Parathyroid adenoma (tissue), 2 donors: Measurements from ENCODE around the gene SULT1C4.

Experiments used
- H2AFZ ChIP-seq: fragments of 300-600 bp; sonication (generic); one replicate; pipeline ENCODE4 v1.7.0; 2017; ENCODE audit warnings: antibody characterized with exemption, mild to moderate bottlenecking
- H3K27ac ChIP-seq: fragments of 300-600 bp; sonication (generic); one replicate; pipeline ENCODE4 v1.7.0; 2017
- H3K27me3 ChIP-seq: fragments of 300-600 bp; sonication (generic); one replicate; pipeline ENCODE4 v1.7.0; 2017; ENCODE audit warnings: low read length; ENCODE audit not compliant: control insufficient read depth, insufficient read depth
- H3K36me3 ChIP-seq: fragments of 300-600 bp; sonication (generic); one replicate; pipeline ENCODE4 v1.7.0; 2017; ENCODE audit warnings: low read length; ENCODE audit not compliant: control insufficient read depth, insufficient read depth
- H3K4me1 ChIP-seq: fragments of 300-600 bp; sonication (generic); one replicate; pipeline ENCODE4 v1.7.0; 2017; ENCODE audit warnings: control low read depth
- H3K4me2 ChIP-seq: fragments of 300-600 bp; sonication (generic); one replicate; pipeline ENCODE4 v1.7.0; 2017; ENCODE audit warnings: low read length
- H3K4me3 ChIP-seq: fragments of 300-600 bp; sonication (generic); one replicate; pipeline ENCODE4 v1.7.0; 2017; ENCODE audit warnings: low read depth, low read length
- H3K79me2 ChIP-seq: fragments of 300-600 bp; sonication (generic); one replicate; pipeline ENCODE4 v1.7.0; 2017; ENCODE audit warnings: control low read depth
- H3K9ac ChIP-seq: fragments of 300-600 bp; sonication (generic); one replicate; pipeline ENCODE4 v1.7.0; 2017; ENCODE audit warnings: mild to moderate bottlenecking
- H3K9me3 ChIP-seq: fragments of 300-600 bp; sonication (generic); one replicate; pipeline ENCODE4 v1.7.0; 2017; ENCODE audit warnings: low read length; ENCODE audit not compliant: control insufficient read depth
- CTCF ChIP-seq: fragments of 300-600 bp; sonication (generic); IDR thresholded peaks from one replicate; pipeline ENCODE4 v1.7.0; 2017; ENCODE audit warnings: antibody characterized with exemption, mild to moderate bottlenecking
- donor health status: primary hyperparathyroidism.

SULT1C4 gene

GRCh38 chr2:108364676-108365297, 13.0 kb upstream of the SULT1C4 start:
- Histone ChIP-seq H3K36me3 (no peaks in the 10 kb centered on the region), H2AFZ (no peak overlapping the region), H3K4me3 (no peak overlapping the region), H3K27me3 (no peaks in the 10 kb centered on the region), H3K4me2 (no peak overlapping the region), H3K79me2 (no peaks in the 10 kb centered on the region), H3K9me3 (no peaks in the 10 kb centered on the region), H3K27ac (no peak overlapping the region), H3K4me1 (no peaks in the 10 kb centered on the region), H3K9ac (no peak overlapping the region)
- TF ChIP-seq CTCF = no peak

- H2AFZ ChIP-seq = no peak overlapping the region
- H3K4me1 ChIP-seq = no peaks in the 10 kb centered on the region
- H3K79me2 ChIP-seq = no peaks in the 10 kb centered on the region
- no peaks in the 10 kb centered on the region for H3K36me3 ChIP-seq
- no peaks in the 10 kb centered on the region for H3K9me3 ChIP-seq
- H3K4me2 ChIP-seq = no peak overlapping the region
- no peak overlapping the region for H3K9ac ChIP-seq
- no peak overlapping the region for H3K27ac ChIP-seq
- TF ChIP-seq CTCF = no peak
- no peaks in the 10 kb centered on the region for H3K27me3 ChIP-seq
- no peak overlapping the region for H3K4me3 ChIP-seq
Measured at GRCh38 chr2:108365656-108366055, 12.1 kb upstream of the SULT1C4 start.

GRCh38 chr2:108367014-108367413, 10.7 kb upstream of the SULT1C4 start:
- no peaks in the 10 kb centered on the region for H3K36me3 ChIP-seq
- no peaks in the 10 kb centered on the region for H3K27me3 ChIP-seq
- no peak overlapping the region for H2AFZ ChIP-seq
- no peak for TF ChIP-seq CTCF
- H3K4me1 ChIP-seq = no peaks in the 10 kb centered on the region
- H3K9me3 ChIP-seq = no peaks in the 10 kb centered on the region
- H3K4me3 ChIP-seq = no peak overlapping the region
- no peak overlapping the region for H3K4me2 ChIP-seq
- H3K79me2 ChIP-seq = no peaks in the 10 kb centered on the region
- no peak overlapping the region for H3K9ac ChIP-seq
- no peak overlapping the region for H3K27ac ChIP-seq

- Histone ChIP-seq H3K4me3 (no peak overlapping the region), H3K4me1 (no peaks in the 10 kb centered on the region), H3K9ac (no peak overlapping the region), H2AFZ (no peak overlapping the region), H3K4me2 (no peak overlapping the region), H3K27ac (no peak overlapping the region), H3K9me3 (no peaks in the 10 kb centered on the region), H3K79me2 (no peaks in the 10 kb centered on the region), H3K36me3 (no peaks in the 10 kb centered on the region), H3K27me3 (no peaks in the 10 kb centered on the region)
- TF ChIP-seq CTCF = no peak
Measured at GRCh38 chr2:108367561-108368175, 10.1 kb upstream of the SULT1C4 start.

DNA sequence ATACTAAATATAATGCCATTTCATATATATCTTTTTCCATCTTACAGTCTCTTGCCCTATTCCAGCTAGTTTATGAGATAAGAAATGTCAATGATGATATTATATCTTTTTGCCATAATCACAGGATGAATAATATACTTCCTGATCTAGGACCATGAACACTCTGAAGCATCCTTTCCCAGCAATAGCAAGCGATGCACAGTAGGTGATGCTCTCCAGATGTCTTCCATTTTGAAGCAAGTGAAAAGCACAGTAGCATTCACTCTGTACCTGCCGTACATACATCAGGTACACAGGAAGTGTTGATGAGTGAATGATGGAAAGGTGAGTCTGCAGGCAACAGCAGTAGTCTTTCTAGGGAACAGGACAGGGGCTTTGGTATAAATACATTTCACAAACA, 8.6 kb upstream of the SULT1C4 start:
- H3K27me3 ChIP-seq = no peaks in the 10 kb centered on the region
- no peaks in the 10 kb centered on the region for H3K79me2 ChIP-seq
- no peak for TF ChIP-seq CTCF
- no peaks in the 10 kb centered on the region for H3K9me3 ChIP-seq
- no peak overlapping the region for H3K4me3 ChIP-seq
- no peaks in the 10 kb centered on the region for H3K36me3 ChIP-seq
- H3K4me1 ChIP-seq = no peaks in the 10 kb centered on the region
- no peak overlapping the region for H2AFZ ChIP-seq
- H3K9ac ChIP-seq = no peak overlapping the region
- no peak overlapping the region for H3K4me2 ChIP-seq
- H3K27ac ChIP-seq = no peak overlapping the region
